Stimulated activated CD4-positive, alpha-beta T cell treated with anti-CD3 and anti-CD28 coated beads, Interleukin-2, amount 100 ng/mL, for 24 hours (primary cell): ENCODE data around the gene SSNA1.

Experiments
- DNase-seq, 2 donors: peaks; one replicate each; pipeline ENCODE4 v3.0.0-alpha.2; 2020

The SSNA1 gene

DNA sequence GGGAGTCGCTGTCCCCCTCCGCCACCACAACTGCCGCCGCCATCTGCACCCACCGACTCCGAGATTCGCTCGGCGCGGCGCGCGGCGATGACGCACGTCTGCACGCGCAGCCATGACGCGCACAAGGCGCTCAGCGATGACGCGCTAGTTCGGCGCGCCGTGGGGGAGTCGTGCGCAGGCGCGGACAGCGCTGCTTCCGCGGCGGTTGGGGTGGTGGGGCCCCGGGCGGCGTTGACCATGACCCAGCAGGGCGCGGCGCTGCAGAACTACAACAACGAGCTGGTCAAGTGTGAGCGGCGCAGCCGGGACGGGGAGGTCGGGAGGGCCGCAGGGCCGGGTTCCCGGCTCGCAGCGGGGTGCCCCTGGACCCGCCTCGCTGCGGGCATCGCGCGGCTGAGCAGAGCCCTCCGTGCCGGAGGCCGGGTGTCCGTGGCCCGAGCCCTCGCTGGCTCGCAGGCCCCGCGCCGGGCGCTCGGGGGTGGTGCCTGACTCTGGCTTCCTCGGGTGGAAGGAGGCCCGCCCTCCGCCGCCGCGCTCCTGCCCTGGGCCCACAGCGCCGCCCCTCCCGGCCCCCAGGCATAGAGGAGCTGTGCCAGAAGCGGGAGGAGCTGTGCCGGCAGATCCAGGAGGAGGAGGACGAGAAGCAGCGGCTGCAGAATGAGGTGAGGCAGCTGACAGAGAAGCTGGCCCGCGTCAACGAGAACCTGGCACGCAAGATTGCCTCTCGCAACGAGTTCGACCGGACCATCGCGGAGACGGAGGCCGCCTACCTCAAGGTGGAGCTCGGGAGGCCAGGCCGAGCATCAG lies at the start of gene SSNA1, which contains the start of gene ANAPC2:
Gene SSNA1, plus strand, starts transcription at position 187 of the 807 bp plus-strand sequence. Its CDS starts 51 bp downstream, at position 238.
Gene ANAPC2, minus strand, starts transcription at position 71 of the 807 bp plus-strand sequence. Its CDS starts 28 bp downstream, at position 43.
- DNase-seq: peak; percentile 93 to 95

DNA sequence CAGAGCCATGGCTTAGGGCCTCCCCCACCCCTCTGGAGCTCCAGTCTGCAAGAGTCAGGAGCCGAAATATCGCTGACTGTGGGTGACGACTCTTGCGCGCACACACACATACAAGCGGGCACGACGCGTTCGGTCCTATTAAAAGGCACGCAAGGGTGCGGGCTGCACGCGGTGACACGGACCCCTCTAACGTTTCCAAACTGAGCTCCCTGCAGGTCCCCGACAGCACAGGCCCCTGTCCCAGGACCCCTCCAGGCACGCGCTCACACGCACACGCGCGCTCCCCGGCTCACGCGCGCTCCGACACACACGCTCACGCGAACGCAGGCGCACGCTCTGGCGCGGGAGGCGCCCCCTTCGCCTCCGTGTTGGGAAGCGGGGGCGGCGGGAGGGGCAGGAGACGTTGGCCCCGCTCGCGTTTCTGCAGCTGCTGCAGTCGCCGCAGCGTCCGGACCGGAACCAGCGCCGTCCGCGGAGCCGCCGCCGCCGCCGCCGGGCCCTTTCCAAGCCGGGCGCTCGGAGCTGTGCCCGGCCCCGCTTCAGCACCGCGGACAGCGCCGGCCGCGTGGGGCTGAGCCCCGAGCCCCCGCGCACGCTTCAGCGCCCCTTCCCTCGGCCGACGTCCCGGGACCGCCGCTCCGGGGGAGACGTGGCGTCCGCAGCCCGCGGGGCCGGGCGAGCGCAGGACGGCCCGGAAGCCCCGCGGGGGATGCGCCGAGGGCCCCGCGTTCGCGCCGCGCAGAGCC lies 49.6 kb upstream of the SSNA1 start, which contains the start of gene GRIN1:
Gene GRIN1, plus strand, starts transcription at position 433 of the 746 bp plus-strand sequence. CDS start 333 bp downstream, outside the sequence.
- peak in 1 of 2 donors; percentile 47 for DNase-seq

- DNase-seq: no peak
Observed at GRCh38 chr9:137139468-137140150, 48.9 kb upstream of the SSNA1 start.

GRCh38 chr9:137140151-137141012 lies 48.1 kb upstream of the SSNA1 start:
- DNase-seq: no peak

- no peak for DNase-seq
Observed at GRCh38 chr9:137141050-137141810, 47.2 kb upstream of the SSNA1 start.

DNA sequence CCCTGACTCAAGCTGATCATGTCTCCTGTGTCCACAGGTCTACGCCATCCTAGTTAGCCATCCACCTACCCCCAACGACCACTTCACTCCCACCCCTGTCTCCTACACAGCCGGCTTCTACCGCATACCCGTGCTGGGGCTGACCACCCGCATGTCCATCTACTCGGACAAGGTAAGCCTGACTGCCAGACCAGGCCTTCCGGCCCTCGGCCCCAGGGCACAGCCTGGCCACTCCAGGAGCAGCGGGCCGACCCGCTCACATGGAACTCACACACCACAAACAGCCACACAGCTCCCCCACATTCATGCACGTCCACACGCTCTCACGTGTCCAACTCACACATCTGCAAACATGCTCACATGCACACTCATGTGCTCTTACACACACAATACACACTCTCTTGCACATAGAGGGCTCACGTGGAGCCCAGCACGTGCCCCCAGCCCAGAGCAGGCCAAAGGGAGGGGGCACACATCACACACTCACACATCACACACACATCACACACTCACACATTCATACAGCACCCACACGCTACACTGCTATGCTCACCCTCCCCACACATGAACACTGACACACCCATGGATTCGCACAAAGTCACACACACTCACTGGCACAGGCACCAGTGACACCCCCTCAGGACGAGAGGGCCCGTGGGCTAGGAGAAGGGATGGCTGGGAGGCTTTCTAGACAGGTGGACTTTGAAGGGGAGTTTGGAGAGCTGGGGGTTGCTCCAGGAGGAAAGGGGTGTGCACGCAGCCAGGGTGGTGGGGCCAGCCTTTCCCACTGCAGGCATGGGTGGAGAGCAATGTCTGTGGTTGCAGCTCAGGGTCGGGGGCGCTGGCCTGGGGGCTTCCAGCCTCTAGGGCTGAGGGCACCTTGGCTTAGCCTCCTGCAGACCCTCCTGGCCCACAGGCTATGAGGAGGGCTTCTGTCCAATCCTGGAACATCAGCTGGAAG lies 46.2 kb upstream of the SSNA1 start:
- DNase-seq: no peak

DNA sequence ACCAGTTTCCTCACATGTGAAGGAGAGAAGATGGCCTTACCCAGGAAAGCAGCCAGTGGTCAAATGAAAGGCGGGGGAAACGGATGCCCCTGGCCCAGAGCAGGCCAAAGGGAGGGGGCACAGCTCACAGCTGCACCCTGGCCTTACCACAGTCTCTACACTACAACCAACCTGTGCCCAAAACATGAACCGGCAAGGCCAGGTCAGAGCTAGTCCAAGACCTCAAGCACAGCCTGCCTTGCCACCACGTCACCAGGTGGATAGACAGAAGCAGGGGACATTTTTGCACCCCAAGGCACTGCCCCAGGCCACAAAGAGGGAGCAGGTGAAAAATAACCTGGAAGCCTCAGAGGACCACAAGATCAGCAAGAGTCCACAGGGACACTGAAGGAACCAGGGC lies 45.0 kb upstream of the SSNA1 start:
- no peak for DNase-seq

- no peak for DNase-seq
Observed at GRCh38 chr9:137145731-137146526, 42.5 kb upstream of the SSNA1 start.

GRCh38 chr9:137146527-137146918 lies 42.0 kb upstream of the SSNA1 start:
- no peak for DNase-seq

GRCh38 chr9:137147091-137147792 lies 41.2 kb upstream of the SSNA1 start:
- DNase-seq: no peak

DNA sequence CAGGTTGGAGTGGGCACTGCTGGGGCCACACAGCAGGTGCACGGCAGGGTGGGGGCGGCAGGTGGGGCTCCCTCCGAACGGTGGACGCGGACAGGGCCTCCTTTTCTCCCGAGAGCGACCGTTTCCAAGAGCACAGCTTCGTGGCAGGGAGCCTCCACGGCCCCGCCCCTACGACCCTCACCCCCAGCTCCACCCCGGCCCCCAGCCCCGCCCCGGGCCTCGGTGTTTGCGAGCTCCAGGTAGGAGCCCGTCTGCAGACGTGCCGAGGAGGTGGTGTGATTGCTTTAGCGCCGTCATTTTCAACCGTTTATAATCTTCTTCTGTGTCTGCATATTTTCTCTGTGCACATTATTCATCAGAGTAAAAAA lies 40.7 kb upstream of the SSNA1 start:
- DNase-seq: no peak

GRCh38 chr9:137148242-137148641 lies 40.2 kb upstream of the SSNA1 start:
- DNase-seq: no peak

GRCh38 chr9:137148661-137149060 lies 39.8 kb upstream of the SSNA1 start:
- DNase-seq: no peak

DNA sequence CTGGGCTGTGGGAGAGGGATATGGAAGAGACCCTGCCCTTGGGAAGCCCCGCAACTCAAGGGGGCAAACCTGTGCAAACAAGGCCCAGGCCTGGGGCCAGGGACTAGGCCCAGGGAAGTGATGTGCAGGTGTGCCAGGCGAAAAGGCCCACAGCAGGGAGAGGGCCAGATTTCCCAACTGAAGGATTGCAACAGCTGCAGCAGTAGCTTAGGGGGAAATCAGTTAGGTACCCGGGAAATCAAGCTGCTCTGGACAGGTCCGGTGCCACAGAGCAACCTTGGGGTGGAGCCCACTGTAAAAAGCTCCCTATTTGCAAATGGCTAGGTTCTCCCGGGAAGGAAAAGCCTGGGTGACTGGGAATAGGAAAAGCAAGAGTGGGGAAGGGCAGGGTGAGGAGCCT lies 39.1 kb upstream of the SSNA1 start:
- DNase-seq: no peak

- DNase-seq: peak in 1 of 2 donors; percentile 53
Observed at GRCh38 chr9:137149942-137150616, 38.4 kb upstream of the SSNA1 start.

GRCh38 chr9:137150617-137151457 lies 37.6 kb upstream of the SSNA1 start:
- DNase-seq: peak; percentile 45 to 70

DNA sequence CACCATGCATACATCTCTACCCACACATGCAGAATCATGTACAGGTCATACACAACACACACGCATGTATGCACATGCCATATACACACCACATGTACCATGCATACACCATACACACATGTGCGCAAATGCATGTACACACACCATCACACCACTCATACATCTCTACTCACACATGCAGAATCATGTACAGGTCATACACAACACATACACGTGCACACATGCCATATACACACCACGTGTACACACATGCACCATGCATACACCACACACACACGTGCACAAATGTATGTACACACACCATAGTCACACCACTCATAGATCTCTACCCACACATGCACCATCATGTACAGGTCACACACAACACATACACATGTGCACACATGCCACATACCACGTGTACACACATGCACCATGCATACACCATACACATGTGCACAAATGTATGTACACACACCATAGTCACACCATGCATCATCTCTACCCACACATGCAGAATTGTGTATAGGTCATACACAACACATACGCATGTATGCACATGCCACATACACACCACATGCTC lies 35.6 kb upstream of the SSNA1 start:
- DNase-seq: no peak
